ENCODE data around the gene CDK12. TPM values are rescaled to one million over a fixed set of nuclear protein-coding genes. Genes with fewer than 3 reads are reported as not detected.

The CDK12 gene
- total and polyA plus RNA-seq, 7 donors: 3.5 to 25.3 (median 17.8) TPM

- no peaks in the 10 kb centered on the region for H3K9me3 ChIP-seq
- H3K4me3 ChIP-seq: no peak overlapping the region
- no peaks in the 10 kb centered on the region for H3K27me3 ChIP-seq (ENCODE audit: insufficient read depth in 3 of 3, low read length in 2 of 3)
- no peak for DNase-seq
- peaks cover 7 to 86% of the 10 kb centered on the region in 2 donors for H3K36me3 ChIP-seq (ENCODE audit: insufficient read depth in 1 of 2, low read depth in 1 of 2)
- intact Hi-C loops (cut with DNase I): no loop called here
- TF ChIP-seq, protein P1, sequence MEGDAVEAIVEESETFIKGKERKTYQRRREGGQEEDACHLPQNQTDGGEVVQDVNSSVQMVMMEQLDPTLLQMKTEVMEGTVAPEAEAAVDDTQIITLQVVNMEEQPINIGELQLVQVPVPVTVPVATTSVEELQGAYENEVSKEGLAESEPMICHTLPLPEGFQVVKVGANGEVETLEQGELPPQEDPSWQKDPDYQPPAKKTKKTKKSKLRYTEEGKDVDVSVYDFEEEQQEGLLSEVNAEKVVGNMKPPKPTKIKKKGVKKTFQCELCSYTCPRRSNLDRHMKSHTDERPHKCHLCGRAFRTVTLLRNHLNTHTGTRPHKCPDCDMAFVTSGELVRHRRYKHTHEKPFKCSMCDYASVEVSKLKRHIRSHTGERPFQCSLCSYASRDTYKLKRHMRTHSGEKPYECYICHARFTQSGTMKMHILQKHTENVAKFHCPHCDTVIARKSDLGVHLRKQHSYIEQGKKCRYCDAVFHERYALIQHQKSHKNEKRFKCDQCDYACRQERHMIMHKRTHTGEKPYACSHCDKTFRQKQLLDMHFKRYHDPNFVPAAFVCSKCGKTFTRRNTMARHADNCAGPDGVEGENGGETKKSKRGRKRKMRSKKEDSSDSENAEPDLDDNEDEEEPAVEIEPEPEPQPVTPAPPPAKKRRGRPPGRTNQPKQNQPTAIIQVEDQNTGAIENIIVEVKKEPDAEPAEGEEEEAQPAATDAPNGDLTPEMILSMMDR (IDR thresholded peaks at IDR 0.05): no peak
- WGBS, 3 donors: 63 to 68% (median 64%) methylated on average over 2 of the region's 2 CpGs
- H3K4me1 ChIP-seq: no peaks in the 10 kb centered on the region
- H3K27ac ChIP-seq: no peak overlapping the region
- ATAC-seq: no peak
Observed at GRCh38 chr17:39529455-39529854, 68.2 kb downstream of the CDK12 start.

DNA sequence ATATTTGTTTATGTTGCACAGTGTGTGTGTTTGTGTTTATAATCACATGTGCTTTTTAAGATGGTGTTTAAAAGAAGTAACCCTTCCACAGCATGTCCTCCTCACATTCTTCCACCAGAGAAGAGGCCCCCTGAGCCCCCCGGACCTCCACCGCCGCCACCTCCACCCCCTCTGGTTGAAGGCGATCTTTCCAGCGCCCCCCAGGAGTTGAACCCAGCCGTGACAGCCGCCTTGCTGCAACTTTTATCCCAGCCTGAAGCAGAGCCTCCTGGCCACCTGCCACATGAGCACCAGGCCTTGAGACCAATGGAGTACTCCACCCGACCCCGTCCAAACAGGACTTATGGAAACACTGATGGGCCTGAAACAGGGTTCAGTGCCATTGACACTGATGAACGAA lies 69.2 kb downstream of the CDK12 start:
- no peaks in the 10 kb centered on the region for H3K27me3 ChIP-seq (ENCODE audit: insufficient read depth in 3 of 3, low read length in 2 of 3)
- H3K4me3 ChIP-seq: no peak overlapping the region
- no peaks in the 10 kb centered on the region for H3K4me1 ChIP-seq
- intact Hi-C loops (cut with DNase I): no loop called here
- H3K36me3 ChIP-seq (ENCODE audit: insufficient read depth in 1 of 2, low read depth in 1 of 2): peaks cover 7 to 75% of the 10 kb centered on the region in 2 donors
- WGBS, 3 donors: 74 to 78% (median 76%) methylated on average over 10 of the region's 10 CpGs
- DNase-seq: no peak
- TF ChIP-seq, protein P1 (IDR thresholded peaks at IDR 0.05): no peak
- H3K9me3 ChIP-seq: no peaks in the 10 kb centered on the region
- H3K27ac ChIP-seq: no peak overlapping the region
- no peak for ATAC-seq

DNA sequence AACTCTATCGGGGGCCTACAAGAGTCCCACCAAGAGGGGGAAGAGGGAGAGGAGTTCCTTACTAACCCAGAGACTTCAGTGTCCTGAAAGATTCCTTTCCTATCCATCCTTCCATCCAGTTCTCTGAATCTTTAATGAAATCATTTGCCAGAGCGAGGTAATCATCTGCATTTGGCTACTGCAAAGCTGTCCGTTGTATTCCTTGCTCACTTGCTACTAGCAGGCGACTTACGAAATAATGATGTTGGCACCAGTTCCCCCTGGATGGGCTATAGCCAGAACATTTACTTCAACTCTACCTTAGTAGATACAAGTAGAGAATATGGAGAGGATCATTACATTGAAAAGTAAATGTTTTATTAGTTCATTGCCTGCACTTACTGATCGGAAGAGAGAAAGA lies 70.0 kb downstream of the CDK12 start:
- intact Hi-C loops (cut with DNase I): no loop called here
- Histone ChIP-seq H3K27me3 (ENCODE audit: insufficient read depth in 3 of 3, low read length in 2 of 3) (no peaks in the 10 kb centered on the region), H3K27ac (no peak overlapping the region), H3K9me3 (no peaks in the 10 kb centered on the region), H3K4me1 (no peaks in the 10 kb centered on the region), H3K4me3 (no peak overlapping the region), H3K36me3 (ENCODE audit: insufficient read depth in 1 of 2, low read depth in 1 of 2) (peaks cover 7 to 68% of the 10 kb centered on the region in 2 donors)
- 83 to 85% (median 84%) methylated on average over 6 of the region's 6 CpGs for WGBS, 3 donors
- TF ChIP-seq, protein P1 (IDR thresholded peaks at IDR 0.05): no peak
- DNase-seq: no peak
- ATAC-seq: no peak

GRCh38 chr17:39533891-39534290 lies 72.6 kb downstream of the CDK12 start:
- Histone ChIP-seq H3K4me1 (no peaks in the 10 kb centered on the region), H3K27ac (no peak overlapping the region), H3K4me3 (no peak overlapping the region), H3K36me3 (ENCODE audit: insufficient read depth in 1 of 2, low read depth in 1 of 2) (peaks cover 3 to 41% of the 10 kb centered on the region in 2 donors), H3K9me3 (no peaks in the 10 kb centered on the region), H3K27me3 (ENCODE audit: insufficient read depth in 3 of 3, low read length in 2 of 3) (no peaks in the 10 kb centered on the region)
- TF ChIP-seq, protein P1 (IDR thresholded peaks at IDR 0.05): no peak
- ATAC-seq (no peak), DNase-seq (no peak)
- 89 to 93% (median 92%) methylated on average over 4 of the region's 4 CpGs for WGBS, 3 donors
- intact Hi-C loops (cut with DNase I): no loop called here

GRCh38 chr17:39534768-39535405 lies 73.6 kb downstream of the CDK12 start:
- intact Hi-C loops (cut with DNase I): no loop called here
- WGBS, 3 donors: 94 to 96% (median 95%) methylated on average over 3 of the region's 3 CpGs

More at GRCh38 chr17:39534768-39535405, 73.6 kb downstream of the CDK12 start:
- no peak overlapping the region for H3K4me3 ChIP-seq
- H3K4me1 ChIP-seq: no peaks in the 10 kb centered on the region
- TF ChIP-seq, protein P1 (IDR thresholded peaks at IDR 0.05): no peak
- no peaks in the 10 kb centered on the region for H3K9me3 ChIP-seq
- ATAC-seq (no peak), DNase-seq (no peak)
- H3K27me3 ChIP-seq (ENCODE audit: insufficient read depth in 3 of 3, low read length in 2 of 3): no peaks in the 10 kb centered on the region
- no peak overlapping the region for H3K27ac ChIP-seq
- peaks cover 3 to 31% of the 10 kb centered on the region in 2 donors for H3K36me3 ChIP-seq (ENCODE audit: insufficient read depth in 1 of 2, low read depth in 1 of 2)
